Glutamatergic neuron (in vitro differentiated cells): ENCODE data around the gene EVL. TPM values are rescaled to one million over a fixed set of nuclear protein-coding genes. Genes with fewer than 3 reads are reported as not detected.

Experiments used
- DNase-seq: peaks from one replicate; pipeline ENCODE4 v3.0.0; 2022
- H3K27ac Mint-ChIP-seq: one replicate; pipeline ENCODE4 v1.8.0; 2020; ENCODE audit warnings: mild to moderate bottlenecking, mixed read lengths, inconsistent platforms; ENCODE audit not compliant: unreplicated experiment
- H3K27me3 Mint-ChIP-seq: one replicate; pipeline ENCODE4 v1.8.0; 2020; ENCODE audit warnings: mild to moderate bottlenecking, moderate library complexity, mixed read lengths, inconsistent platforms; ENCODE audit not compliant: unreplicated experiment
- H3K36me3 Mint-ChIP-seq: one replicate; pipeline ENCODE4 v1.8.0; 2020; ENCODE audit warnings: mild to moderate bottlenecking, mixed read lengths, inconsistent platforms; ENCODE audit not compliant: unreplicated experiment
- H3K4me1 Mint-ChIP-seq: one replicate; pipeline ENCODE4 v1.8.0; 2020; ENCODE audit warnings: mild to moderate bottlenecking, low read depth, mixed read lengths, inconsistent platforms; ENCODE audit not compliant: unreplicated experiment
- H3K4me3 Mint-ChIP-seq: one replicate; pipeline ENCODE4 v1.8.0; 2020; ENCODE audit warnings: mild to moderate bottlenecking, mixed read lengths, inconsistent platforms; ENCODE audit not compliant: unreplicated experiment
- H3K9me3 Mint-ChIP-seq: one replicate; pipeline ENCODE4 v1.8.0; 2020; ENCODE audit warnings: mild to moderate bottlenecking, moderate library complexity, mixed read lengths, inconsistent platforms; ENCODE audit not compliant: unreplicated experiment
- total RNA-seq: library from RNA; stranded (reverse); fragmentation: NEBNext Ultra II Directional; extraction: Animal tissue kit (Norgen Biotek cat#: 25700); gene quantifications from one replicate; pipeline ENCODE4 v1.2.1, GENCODE V29; 2021; ENCODE audit not compliant: unreplicated experiment
- TF ChIP-seq, protein P1 (sequence below): fragments of 200-600 bp; sonication (generic); IDR thresholded peaks from one replicate; pipeline ENCODE4 v1.5.0; 2021; ENCODE audit not compliant: partially characterized antibody, unreplicated experiment

EVL gene
- total RNA-seq, 1 donor from 2014 or later: 381 TPM

DNA sequence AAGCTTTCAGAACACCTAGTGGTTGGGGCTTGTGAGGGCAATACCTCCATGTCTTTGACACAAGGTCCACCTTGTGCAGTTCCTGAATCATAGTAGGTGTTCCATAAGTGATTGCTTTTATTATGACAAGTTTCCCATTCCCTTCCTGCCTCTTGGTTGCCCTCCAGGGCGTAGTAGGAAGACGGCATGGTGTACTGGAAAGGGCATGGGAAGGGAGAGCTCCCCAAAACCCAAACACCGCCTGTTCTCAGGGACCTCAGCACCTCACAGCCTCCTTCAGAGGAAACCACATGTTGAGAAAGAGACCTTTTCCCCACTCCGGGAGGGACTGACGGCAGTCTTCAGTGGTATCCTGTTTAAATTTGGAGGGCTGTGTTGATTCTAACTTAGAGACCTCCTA lies 21.1 kb downstream of the EVL start:
- Mint-ChIP-seq H3K4me3 (no peak overlapping the region), H3K27ac (no peak overlapping the region)

DNA sequence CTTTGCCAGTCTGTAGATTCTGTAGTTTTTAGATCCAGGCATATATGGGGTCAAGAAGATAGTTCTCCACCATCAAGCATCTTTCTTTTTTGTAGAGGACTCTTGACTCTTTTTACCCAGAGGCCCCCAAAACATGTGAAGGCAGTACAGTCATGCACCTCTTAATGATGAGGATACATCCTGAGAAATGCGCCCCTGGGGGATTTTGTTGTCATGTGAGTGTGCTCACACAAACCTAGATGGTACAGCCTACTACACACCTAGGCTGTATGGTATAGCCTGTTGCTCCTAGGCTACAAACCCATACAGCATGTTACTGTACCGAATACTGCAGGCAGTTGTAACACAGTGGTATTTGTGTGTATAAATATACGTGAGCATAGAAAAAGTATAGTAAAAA lies 23.0 kb downstream of the EVL start:
- Mint-ChIP-seq H3K4me1 (no peaks in the 10 kb centered on the region), H3K36me3 (peaks cover 10% of the 10 kb centered on the region), H3K4me3 (no peak overlapping the region), H3K27me3 (no peaks in the 10 kb centered on the region), H3K9me3 (no peaks in the 10 kb centered on the region), H3K27ac (no peak overlapping the region)
- DNase-seq: no peak
- TF ChIP-seq, protein P1, sequence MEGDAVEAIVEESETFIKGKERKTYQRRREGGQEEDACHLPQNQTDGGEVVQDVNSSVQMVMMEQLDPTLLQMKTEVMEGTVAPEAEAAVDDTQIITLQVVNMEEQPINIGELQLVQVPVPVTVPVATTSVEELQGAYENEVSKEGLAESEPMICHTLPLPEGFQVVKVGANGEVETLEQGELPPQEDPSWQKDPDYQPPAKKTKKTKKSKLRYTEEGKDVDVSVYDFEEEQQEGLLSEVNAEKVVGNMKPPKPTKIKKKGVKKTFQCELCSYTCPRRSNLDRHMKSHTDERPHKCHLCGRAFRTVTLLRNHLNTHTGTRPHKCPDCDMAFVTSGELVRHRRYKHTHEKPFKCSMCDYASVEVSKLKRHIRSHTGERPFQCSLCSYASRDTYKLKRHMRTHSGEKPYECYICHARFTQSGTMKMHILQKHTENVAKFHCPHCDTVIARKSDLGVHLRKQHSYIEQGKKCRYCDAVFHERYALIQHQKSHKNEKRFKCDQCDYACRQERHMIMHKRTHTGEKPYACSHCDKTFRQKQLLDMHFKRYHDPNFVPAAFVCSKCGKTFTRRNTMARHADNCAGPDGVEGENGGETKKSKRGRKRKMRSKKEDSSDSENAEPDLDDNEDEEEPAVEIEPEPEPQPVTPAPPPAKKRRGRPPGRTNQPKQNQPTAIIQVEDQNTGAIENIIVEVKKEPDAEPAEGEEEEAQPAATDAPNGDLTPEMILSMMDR: no peak

More for the DNA sequence above, 21.1 kb downstream of the EVL start:
- Mint-ChIP-seq H3K36me3 (peaks cover 10% of the 10 kb centered on the region), H3K9me3 (no peaks in the 10 kb centered on the region), H3K27me3 (peaks cover 2% of the 10 kb centered on the region), H3K4me1 (peaks cover 2% of the 10 kb centered on the region)
- TF ChIP-seq, protein P1: no peak
- no peak for DNase-seq

DNA sequence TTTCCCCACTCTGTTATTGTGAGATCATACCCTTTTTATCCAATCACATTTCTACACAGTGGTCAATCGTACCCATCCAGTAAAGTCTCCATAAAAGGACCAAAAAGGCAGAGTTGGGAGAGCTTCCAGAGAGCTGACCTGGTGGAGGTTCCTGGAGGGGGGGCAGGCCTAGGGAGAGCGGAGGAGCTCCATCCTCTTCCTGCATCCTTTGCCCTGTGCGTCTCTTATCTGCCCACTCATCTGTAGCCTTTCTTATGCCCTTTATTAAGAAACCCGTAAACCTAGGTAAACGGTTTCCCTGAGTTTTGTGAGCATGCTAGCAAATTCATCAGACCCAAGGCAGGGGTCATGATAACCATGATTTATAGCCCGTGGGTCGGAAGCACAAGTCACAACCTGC lies 26.2 kb downstream of the EVL start:
- Mint-ChIP-seq H3K4me1 (no peaks in the 10 kb centered on the region), H3K36me3 (peaks cover 10% of the 10 kb centered on the region), H3K27ac (no peak overlapping the region), H3K9me3 (no peaks in the 10 kb centered on the region), H3K27me3 (no peaks in the 10 kb centered on the region), H3K4me3 (no peak overlapping the region)
- TF ChIP-seq, protein P1: no peak
- no peak for DNase-seq

DNA sequence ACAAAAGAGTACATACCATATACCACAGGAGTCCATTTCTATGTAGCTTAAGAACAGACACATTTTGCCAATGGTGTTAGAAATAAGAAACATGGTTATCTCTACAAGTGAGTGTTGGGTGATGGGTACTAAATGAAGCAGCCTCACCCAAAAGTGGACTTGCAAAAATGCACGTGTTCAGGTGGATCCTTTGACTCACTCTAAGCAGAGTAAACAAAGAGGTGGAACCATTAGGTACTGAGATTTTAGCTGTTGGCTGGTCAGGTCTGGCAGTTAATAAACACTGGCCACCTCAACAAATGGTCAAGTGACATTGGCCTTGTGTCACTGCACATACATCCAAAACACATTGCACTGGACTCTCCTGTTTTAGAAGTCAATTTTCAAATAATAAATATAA lies 27.6 kb downstream of the EVL start:
- no peaks in the 10 kb centered on the region for H3K9me3 Mint-ChIP-seq

DNA sequence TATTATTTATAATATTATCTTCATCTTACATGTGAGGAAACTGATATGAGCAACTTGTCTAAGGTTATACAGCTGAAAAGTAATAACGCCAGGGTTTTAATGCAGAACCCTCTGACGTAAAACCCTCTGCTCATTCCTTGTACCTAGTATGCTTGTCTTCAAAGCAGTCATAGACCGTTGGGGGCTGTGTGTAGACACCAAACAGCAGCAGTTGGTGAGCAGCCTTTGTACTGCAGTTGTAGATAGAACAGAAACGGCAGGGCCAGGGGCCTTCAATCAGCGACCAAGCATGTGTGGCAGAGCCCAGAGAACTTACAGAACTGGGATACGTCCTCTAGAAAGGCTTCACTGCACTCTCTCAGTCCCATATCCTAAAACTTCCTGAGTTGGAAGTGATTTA lies 28.1 kb downstream of the EVL start:
- Mint-ChIP-seq H3K4me1 (no peaks in the 10 kb centered on the region), H3K36me3 (no peaks in the 10 kb centered on the region), H3K27ac (no peak overlapping the region), H3K27me3 (no peaks in the 10 kb centered on the region), H3K9me3 (no peaks in the 10 kb centered on the region), H3K4me3 (no peak overlapping the region)
- TF ChIP-seq, protein P1: no peak
- no peak for DNase-seq

More for the DNA sequence above, 27.6 kb downstream of the EVL start:
- H3K4me3 Mint-ChIP-seq: no peak overlapping the region
- H3K27me3 Mint-ChIP-seq: no peaks in the 10 kb centered on the region
- TF ChIP-seq, protein P1: no peak
- no peak overlapping the region for H3K27ac Mint-ChIP-seq
- H3K36me3 Mint-ChIP-seq: peaks cover 2% of the 10 kb centered on the region
- H3K4me1 Mint-ChIP-seq: no peaks in the 10 kb centered on the region
- no peak for DNase-seq
